ENCODE measurements around the gene H3-3A. TPM values are rescaled to one million over a fixed set of nuclear protein-coding genes. Genes with fewer than 3 reads are reported as not detected.

The H3-3A gene
- total RNA-seq, 1 experiment from 2014 or later = 1,129 TPM

DNA sequence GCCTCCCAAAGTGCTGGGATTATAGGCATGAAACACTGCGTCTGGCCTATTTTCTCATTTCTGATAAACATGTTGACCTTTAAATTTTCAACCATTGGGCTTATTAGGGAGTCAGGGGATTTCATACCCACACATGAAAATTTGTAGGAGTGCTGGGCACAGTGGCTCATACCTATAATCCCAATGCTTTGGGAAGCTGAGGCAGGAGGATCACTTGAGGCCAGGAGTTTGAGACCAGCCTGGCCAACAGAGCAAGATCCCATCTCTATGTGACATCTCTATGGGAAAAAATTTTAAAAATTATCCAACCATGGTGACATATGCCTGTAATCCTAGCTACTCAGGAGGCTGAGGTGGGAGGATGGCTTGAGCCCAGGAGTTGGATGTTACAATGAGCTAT, 10.5 kb upstream of the H3-3A start:
- no peak overlapping the region for H3K18ac ChIP-seq (ENCODE audit: insufficient read length, low read depth, low read length)
- H3K4ac ChIP-seq (ENCODE audit: low read depth, low read length) = no peak overlapping the region
- H3K14ac ChIP-seq (ENCODE audit: insufficient read depth, low read length) = no peak overlapping the region
- WGBS (ENCODE audit: extremely low coverage, insufficient read length, low lambda C conversion rate) = no CpG with 5 or more reads among the region's 1 CpG
- no peak overlapping the region for H2BK120ac ChIP-seq (ENCODE audit: low read depth, low read length, poor library complexity, severe bottlenecking)
- no peak overlapping the region for H4K8ac ChIP-seq (replicated peaks; ENCODE audit: insufficient read length, low read depth, low read length)
- no peaks in the 10 kb centered on the region for H3K27me3 ChIP-seq (ENCODE audit: insufficient read depth, low read length)
- no peaks in the 10 kb centered on the region for H3K23me2 ChIP-seq (ENCODE audit: insufficient read length, low read depth, low read length, poor library complexity, severe bottlenecking)
- Mint-ChIP-seq H3K9me3 (no peaks in the 10 kb centered on the region), H3K4me1 (peaks cover 9 to 12% of the 10 kb centered on the region in 2 experiments), H3K27me3 (ENCODE audit: low read depth) (peaks cover 2% of the 10 kb centered on the region; the same call in 1 of the 2 replicates), H3K27ac (no peak overlapping the region), H3K4me3 (no peak overlapping the region), H3K36me3 (ENCODE audit: insufficient read depth in 1 of 3, low read depth in 3 of 3) (peaks cover 0 to 4% (median 0%) of the 10 kb centered on the region in 3 experiments; a peak in 1 of 7 replicates)
- H4K91ac ChIP-seq (ENCODE audit: insufficient read length, low read depth, low read length) = no peak overlapping the region
- H3K9me3 ChIP-seq (ENCODE audit: control insufficient read depth, low read depth, low read length) = no peaks in the 10 kb centered on the region
- no peak overlapping the region for H3K9ac ChIP-seq (ENCODE audit: extremely low read depth, insufficient read length, low read length)
- no peak overlapping the region for H2AK5ac ChIP-seq (ENCODE audit: insufficient read length, low read length)
- no peaks in the 10 kb centered on the region for H3K79me2 ChIP-seq (ENCODE audit: insufficient read depth, low read length)
- no peaks in the 10 kb centered on the region for H3K79me1 ChIP-seq (ENCODE audit: insufficient read depth, low read depth, low read length, poor library complexity, severe bottlenecking)
- H4K5ac ChIP-seq (ENCODE audit: insufficient read length, low read depth, low read length) = no peak overlapping the region
- H2BK20ac ChIP-seq (ENCODE audit: low read depth, low read length, poor library complexity, severe bottlenecking) = no peak overlapping the region
- no peak overlapping the region for H2AFZ ChIP-seq (ENCODE audit: low read length)
- H4K20me1 ChIP-seq (ENCODE audit: control insufficient read depth, insufficient read depth, insufficient read length) = no peaks in the 10 kb centered on the region
- no peak overlapping the region for H3K4me2 ChIP-seq (ENCODE audit: insufficient read depth, insufficient read length, low read length)
- no peak overlapping the region for H2BK15ac ChIP-seq (ENCODE audit: low read depth, low read length)
- no peak overlapping the region for H2BK12ac ChIP-seq (ENCODE audit: insufficient read length, low read depth, low read length)
- H3K27ac ChIP-seq (ENCODE audit: insufficient read length, low read depth, low read length) = no peak overlapping the region
- no peak overlapping the region for H3K23ac ChIP-seq (ENCODE audit: insufficient read length, low read depth, low read length)
- H3K4me1 ChIP-seq (ENCODE audit: insufficient read depth, low read length) = no peaks in the 10 kb centered on the region
- H3T11ph ChIP-seq (ENCODE audit: low read length) = no peak overlapping the region
- TF ChIP-seq, protein P1, sequence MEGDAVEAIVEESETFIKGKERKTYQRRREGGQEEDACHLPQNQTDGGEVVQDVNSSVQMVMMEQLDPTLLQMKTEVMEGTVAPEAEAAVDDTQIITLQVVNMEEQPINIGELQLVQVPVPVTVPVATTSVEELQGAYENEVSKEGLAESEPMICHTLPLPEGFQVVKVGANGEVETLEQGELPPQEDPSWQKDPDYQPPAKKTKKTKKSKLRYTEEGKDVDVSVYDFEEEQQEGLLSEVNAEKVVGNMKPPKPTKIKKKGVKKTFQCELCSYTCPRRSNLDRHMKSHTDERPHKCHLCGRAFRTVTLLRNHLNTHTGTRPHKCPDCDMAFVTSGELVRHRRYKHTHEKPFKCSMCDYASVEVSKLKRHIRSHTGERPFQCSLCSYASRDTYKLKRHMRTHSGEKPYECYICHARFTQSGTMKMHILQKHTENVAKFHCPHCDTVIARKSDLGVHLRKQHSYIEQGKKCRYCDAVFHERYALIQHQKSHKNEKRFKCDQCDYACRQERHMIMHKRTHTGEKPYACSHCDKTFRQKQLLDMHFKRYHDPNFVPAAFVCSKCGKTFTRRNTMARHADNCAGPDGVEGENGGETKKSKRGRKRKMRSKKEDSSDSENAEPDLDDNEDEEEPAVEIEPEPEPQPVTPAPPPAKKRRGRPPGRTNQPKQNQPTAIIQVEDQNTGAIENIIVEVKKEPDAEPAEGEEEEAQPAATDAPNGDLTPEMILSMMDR (conservative IDR thresholded peaks at IDR 0.05) = no peak
- H2BK5ac ChIP-seq (ENCODE audit: insufficient read length, low read length) = no peak overlapping the region
- no peak for DNase-seq
- no peak overlapping the region for H3K56ac ChIP-seq (ENCODE audit: insufficient read length, low read depth, low read length)
